GM19043 (cell line): ENCODE data around the gene GLI2.

Source experiments
- ATAC-seq: cut with Tn5 transposase; IDR thresholded peaks from one replicate; pipeline ENCODE4 v1.9.1; 2021; ENCODE audit warnings: low read depth; ENCODE audit not compliant: unreplicated experiment

The GLI2 gene

GRCh38 chr2:120750488-120751210 is 15.0 kb downstream of the GLI2 start:
- no peak for ATAC-seq

DNA sequence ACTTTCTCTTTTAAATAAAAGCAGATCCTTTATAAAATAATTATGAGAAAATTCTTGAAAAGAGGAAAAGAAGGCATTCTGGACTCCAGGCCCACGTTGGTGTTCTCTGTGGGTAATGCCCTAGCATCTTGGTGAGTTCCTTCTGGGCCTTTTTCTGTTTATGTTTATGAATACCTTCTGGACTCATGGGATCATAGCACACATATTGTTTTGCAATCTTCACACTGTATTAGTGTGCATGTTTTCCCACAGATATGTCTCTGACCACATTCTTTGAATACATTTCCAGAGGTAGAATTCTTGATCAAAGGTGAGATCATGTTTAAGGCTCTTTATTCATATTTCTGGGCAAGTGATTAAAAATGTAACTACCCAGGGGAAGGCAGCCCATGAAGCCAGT is 15.9 kb downstream of the GLI2 start:
- no peak for ATAC-seq

GRCh38 chr2:120754067-120754960 is 18.6 kb downstream of the GLI2 start:
- no peak for ATAC-seq

DNA sequence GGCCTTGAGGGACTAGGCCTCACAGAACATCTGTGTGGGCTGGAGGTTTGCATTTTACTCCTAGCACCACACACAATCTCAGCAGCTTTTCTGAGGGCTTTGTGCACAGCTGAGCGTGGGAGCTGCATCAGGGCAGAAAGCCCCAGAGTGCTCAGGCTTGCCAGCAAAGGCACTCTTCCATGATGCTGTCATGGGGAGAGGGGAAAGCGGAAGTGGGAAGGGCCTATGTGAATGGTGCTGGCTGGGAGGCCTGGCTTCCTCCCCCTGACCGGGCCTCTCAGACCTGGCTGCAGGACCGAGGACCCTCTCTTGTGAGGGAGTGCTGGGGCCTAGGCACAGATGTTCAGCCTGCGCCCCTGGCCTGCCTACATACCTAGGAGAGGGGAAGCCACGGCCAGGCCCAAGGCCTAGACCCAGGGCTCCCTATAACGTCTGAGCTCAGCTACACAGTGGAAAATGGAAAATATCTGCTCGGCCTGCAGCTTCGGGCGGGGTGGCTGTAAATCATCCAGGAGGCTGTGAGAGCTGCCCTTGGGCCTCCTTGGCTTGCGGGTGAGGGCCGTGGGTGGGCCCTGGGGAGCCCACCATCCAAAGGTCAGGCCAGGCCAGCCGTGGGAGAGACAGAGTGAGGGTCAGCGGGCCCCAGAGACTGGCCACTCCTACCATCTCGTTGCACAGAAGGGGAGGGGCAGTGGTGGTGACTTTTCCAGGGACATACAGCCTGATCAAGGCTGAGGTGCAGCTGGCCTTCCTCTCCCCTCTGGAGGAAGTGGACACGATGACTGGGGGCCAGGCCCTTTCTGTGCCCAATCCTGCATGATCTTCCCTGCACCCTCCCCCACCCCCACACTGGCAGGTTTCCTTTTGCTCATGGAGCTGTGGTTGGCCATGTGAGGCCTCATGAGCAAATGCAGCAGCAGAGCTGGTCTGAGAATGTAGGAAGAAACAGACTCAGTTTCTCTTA is 22.8 kb downstream of the GLI2 start:
- no peak for ATAC-seq

GRCh38 chr2:120759543-120760331 is 24.1 kb downstream of the GLI2 start:
- no peak for ATAC-seq

- ATAC-seq = no peak
Measured at GRCh38 chr2:120760446-120761135, 24.9 kb downstream of the GLI2 start.

DNA sequence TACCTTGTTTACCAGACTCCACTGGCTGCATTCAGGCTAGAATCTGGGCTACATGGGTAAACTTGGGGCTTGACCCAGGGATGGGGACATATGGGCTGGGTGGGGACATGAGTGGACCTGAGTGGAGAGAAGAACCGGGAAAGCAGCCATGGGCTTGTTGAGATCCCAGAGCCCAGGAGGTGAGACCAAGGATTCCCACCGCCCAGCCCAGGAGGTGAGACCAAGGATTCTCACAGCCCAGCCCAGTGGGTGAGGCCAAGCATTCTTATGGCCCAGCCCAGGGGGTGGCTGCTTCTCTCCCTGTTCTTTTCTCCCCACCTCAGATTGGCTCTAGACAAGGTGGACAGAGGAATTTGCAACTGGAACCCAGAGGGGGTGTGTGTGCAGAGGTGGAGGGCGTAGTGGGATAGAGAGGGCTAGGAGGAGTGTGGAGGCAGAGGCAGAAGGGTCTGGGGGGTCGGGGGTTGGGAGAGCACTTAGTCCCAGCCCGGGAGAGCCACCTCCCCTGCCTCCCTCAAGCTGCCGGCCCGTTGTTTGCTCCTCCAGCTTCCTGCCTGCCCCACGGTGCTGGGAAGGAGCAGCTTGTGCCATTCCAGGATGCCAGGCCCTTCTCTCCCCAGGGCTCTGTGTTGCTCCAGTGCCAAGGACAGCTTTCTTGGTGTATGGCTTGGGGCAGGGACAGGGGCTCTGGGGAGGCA is 25.6 kb downstream of the GLI2 start:
- ATAC-seq = no peak

GRCh38 chr2:120761911-120762310 is 26.2 kb downstream of the GLI2 start:
- ATAC-seq = no peak

- ATAC-seq = no peak
Measured at GRCh38 chr2:120762341-120763061, 26.8 kb downstream of the GLI2 start.

DNA sequence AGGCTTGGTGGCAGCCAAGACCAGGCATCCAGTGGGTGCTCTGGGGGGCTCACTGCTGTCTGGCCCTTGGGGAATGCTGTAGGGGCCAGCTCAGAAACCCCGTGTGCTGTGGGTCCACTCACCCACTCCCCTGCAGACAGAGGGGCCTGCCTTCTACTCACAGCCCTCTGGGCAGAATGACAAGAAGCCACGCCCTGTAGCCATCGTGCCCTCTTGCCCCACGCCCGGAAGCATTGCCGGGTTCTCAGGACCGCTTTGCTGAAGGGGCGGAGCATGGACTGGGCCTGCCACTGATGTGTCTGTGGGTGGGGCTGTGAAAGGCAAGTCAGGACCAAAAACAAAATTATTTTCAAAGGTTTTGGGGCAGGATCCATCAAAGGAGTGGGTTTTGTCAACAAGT is 27.8 kb downstream of the GLI2 start:
- ATAC-seq = no peak

- no peak for ATAC-seq
Measured at GRCh38 chr2:120763931-120764330, 28.3 kb downstream of the GLI2 start.

DNA sequence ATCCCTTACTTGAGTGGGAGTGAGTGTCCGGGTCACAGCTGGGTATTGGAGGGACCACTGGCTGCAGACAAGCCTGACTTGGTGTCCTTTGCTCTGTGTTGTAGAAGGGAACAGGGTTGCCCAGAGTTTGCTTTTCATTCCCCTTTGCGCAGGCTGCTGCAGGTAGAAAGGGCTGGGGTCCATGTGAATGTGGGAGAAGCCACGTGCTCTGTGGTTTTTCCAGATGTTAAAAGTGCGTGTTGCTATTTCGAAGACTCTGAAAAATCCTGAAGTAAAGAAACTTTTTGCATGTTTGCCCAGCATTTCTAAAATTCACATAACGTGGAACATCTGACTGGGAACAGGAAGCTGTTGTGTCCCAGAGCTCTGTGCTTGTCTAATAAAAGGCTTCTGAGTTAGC is 28.8 kb downstream of the GLI2 start:
- ATAC-seq = no peak

- ATAC-seq = no peak
Measured at GRCh38 chr2:120764991-120765677, 29.5 kb downstream of the GLI2 start.

- no peak for ATAC-seq
Measured at GRCh38 chr2:120765678-120766469, 30.2 kb downstream of the GLI2 start.

DNA sequence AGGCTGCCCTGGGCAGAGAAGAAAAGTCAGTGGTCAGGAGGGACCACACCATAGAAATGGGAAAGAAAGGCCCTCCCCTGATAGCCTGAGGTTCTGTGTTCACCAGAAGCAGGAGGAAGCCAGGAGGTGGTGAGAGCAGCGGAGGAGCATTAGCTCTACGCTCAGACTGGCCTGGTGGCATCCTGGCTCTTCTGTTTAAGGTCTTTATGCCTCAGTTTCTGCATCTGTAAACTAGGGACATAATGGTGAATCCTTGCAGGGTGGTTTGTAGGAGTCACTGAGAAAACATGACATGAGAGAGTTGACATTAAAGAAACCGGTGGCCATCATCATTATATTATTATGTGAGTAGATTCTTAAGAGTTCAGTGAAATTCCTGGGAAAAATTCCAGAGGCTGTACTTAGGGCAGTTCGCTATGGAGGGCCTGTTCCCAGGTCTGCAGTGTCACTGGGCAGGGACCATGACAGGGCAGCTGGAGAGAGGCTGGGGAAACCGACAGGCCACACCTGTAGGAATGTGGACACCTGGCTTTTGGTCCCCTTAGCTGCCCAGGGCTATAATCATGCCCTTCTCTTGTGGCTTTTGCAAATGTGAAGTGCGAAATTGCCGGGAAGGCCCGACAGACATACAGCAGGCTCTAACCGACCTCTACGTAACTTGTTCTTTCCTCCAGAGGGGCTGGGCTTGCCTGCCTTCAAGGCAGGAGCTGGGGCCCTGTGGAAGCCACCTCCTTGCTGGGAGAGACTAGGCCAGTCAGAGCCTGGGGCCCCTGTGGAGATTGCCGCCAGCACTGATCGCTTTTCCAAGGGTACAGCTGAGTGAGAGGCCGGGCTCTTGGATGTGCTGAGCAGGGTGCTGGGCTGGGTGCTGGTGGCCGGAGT is 31.0 kb downstream of the GLI2 start:
- ATAC-seq = no peak

GRCh38 chr2:120767486-120768005 is 31.9 kb downstream of the GLI2 start:
- ATAC-seq = no peak
